HS-27A (cell line): ENCODE measurements around the gene CSNK1E.

Experiments
- DNase-seq: peaks from one replicate; pipeline ENCODE4 v3.0.0-alpha.2; 2012; ENCODE audit warnings: low read depth, missing footprints

Gene CSNK1E

GRCh38 chr22:38273135-38273826, 44.0 kb downstream of the CSNK1E start:
- no peak for DNase-seq

- no peak for DNase-seq
Measured at GRCh38 chr22:38272373-38273134, 44.7 kb downstream of the CSNK1E start, which contains the start of gene TMEM184B. TMEM184B (minus strand) TSS chr22:38273010; CDS start chr22:38247961, 25,049 bp downstream.

GRCh38 chr22:38271927-38272372, 45.3 kb downstream of the CSNK1E start:
- DNase-seq, result no peak

GRCh38 chr22:38271101-38271500, 46.1 kb downstream of the CSNK1E start:
- no peak for DNase-seq

GRCh38 chr22:38270091-38270992, 46.9 kb downstream of the CSNK1E start:
- DNase-seq, result no peak

- DNase-seq, result no peak
Measured at GRCh38 chr22:38269466-38269865, 47.8 kb downstream of the CSNK1E start.

GRCh38 chr22:38267086-38267485, 50.1 kb downstream of the CSNK1E start:
- no peak for DNase-seq

- DNase-seq, result no peak
Measured at GRCh38 chr22:38266120-38266519, 51.1 kb downstream of the CSNK1E start.

- no peak for DNase-seq
Measured at GRCh38 chr22:38264322-38264843, 52.9 kb downstream of the CSNK1E start.

- no peak for DNase-seq
Measured at GRCh38 chr22:38262051-38262795, 55.0 kb downstream of the CSNK1E start.

GRCh38 chr22:38260761-38261681, 56.2 kb downstream of the CSNK1E start:
- DNase-seq, result no peak

- DNase-seq, result no peak
Measured at GRCh38 chr22:38259370-38259769, 57.9 kb downstream of the CSNK1E start.

- DNase-seq, result no peak
Measured at GRCh38 chr22:38258895-38259294, 58.3 kb downstream of the CSNK1E start.

GRCh38 chr22:38257650-38258250, 59.5 kb downstream of the CSNK1E start:
- no peak for DNase-seq

- DNase-seq, result no peak
Measured at GRCh38 chr22:38257181-38257580, 60.1 kb downstream of the CSNK1E start.

GRCh38 chr22:38255697-38256096, 61.5 kb downstream of the CSNK1E start:
- DNase-seq, result no peak

- no peak for DNase-seq
Measured at GRCh38 chr22:38251341-38251692, 65.9 kb downstream of the CSNK1E start.

GRCh38 chr22:38250643-38251340, 66.4 kb downstream of the CSNK1E start:
- no peak for DNase-seq
